Parathyroid adenoma (tissue), 2 donors: ENCODE results near the gene PKP1.

Experiments
- H2AFZ ChIP-seq: fragments of 300-600 bp; sonication (generic); one replicate; pipeline ENCODE4 v1.7.0; 2017; ENCODE audit warnings: antibody characterized with exemption, mild to moderate bottlenecking
- H3K27ac ChIP-seq: fragments of 300-600 bp; sonication (generic); one replicate; pipeline ENCODE4 v1.7.0; 2017
- H3K27me3 ChIP-seq: fragments of 300-600 bp; sonication (generic); one replicate; pipeline ENCODE4 v1.7.0; 2017; ENCODE audit warnings: low read length; ENCODE audit not compliant: control insufficient read depth, insufficient read depth
- H3K36me3 ChIP-seq: fragments of 300-600 bp; sonication (generic); one replicate; pipeline ENCODE4 v1.7.0; 2017; ENCODE audit warnings: low read length; ENCODE audit not compliant: control insufficient read depth, insufficient read depth
- H3K4me1 ChIP-seq: fragments of 300-600 bp; sonication (generic); one replicate; pipeline ENCODE4 v1.7.0; 2017; ENCODE audit warnings: control low read depth
- H3K4me2 ChIP-seq: fragments of 300-600 bp; sonication (generic); one replicate; pipeline ENCODE4 v1.7.0; 2017; ENCODE audit warnings: low read length
- H3K4me3 ChIP-seq: fragments of 300-600 bp; sonication (generic); one replicate; pipeline ENCODE4 v1.7.0; 2017; ENCODE audit warnings: low read depth, low read length
- H3K79me2 ChIP-seq: fragments of 300-600 bp; sonication (generic); one replicate; pipeline ENCODE4 v1.7.0; 2017; ENCODE audit warnings: control low read depth
- H3K9ac ChIP-seq: fragments of 300-600 bp; sonication (generic); one replicate; pipeline ENCODE4 v1.7.0; 2017; ENCODE audit warnings: mild to moderate bottlenecking
- H3K9me3 ChIP-seq: fragments of 300-600 bp; sonication (generic); one replicate; pipeline ENCODE4 v1.7.0; 2017; ENCODE audit warnings: low read length; ENCODE audit not compliant: control insufficient read depth
- TF ChIP-seq, protein P1 (sequence below): fragments of 300-600 bp; sonication (generic); IDR thresholded peaks from one replicate; pipeline ENCODE4 v1.7.0; 2017; ENCODE audit warnings: antibody characterized with exemption, mild to moderate bottlenecking
- donor health status: primary hyperparathyroidism.

The PKP1 gene

DNA sequence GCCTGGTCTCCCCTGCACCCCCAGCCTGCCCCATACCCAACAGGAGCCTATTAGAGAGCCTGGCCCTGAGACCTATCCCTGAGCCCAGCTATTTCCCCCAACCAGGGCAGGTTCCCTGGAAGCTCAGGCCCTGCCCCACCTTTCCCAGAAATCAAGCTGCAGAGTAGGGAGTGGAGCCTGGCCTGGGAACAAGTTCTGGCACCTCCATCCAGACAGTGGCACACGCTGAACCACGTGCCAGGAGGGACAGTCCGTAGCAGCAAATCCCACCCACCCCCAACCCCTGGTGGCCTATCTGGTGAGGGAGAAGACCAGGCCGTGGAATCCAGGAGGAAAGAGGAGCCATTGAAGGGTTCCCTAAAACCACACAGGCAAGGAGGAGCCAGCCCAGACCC is 71.6 kb downstream of the PKP1 start:
- TF ChIP-seq, protein P1, sequence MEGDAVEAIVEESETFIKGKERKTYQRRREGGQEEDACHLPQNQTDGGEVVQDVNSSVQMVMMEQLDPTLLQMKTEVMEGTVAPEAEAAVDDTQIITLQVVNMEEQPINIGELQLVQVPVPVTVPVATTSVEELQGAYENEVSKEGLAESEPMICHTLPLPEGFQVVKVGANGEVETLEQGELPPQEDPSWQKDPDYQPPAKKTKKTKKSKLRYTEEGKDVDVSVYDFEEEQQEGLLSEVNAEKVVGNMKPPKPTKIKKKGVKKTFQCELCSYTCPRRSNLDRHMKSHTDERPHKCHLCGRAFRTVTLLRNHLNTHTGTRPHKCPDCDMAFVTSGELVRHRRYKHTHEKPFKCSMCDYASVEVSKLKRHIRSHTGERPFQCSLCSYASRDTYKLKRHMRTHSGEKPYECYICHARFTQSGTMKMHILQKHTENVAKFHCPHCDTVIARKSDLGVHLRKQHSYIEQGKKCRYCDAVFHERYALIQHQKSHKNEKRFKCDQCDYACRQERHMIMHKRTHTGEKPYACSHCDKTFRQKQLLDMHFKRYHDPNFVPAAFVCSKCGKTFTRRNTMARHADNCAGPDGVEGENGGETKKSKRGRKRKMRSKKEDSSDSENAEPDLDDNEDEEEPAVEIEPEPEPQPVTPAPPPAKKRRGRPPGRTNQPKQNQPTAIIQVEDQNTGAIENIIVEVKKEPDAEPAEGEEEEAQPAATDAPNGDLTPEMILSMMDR: no peak
- no peak overlapping the region for H3K4me3 ChIP-seq
- H3K79me2 ChIP-seq: no peaks in the 10 kb centered on the region
- no peaks in the 10 kb centered on the region for H3K4me1 ChIP-seq
- no peak overlapping the region for H3K4me2 ChIP-seq
- no peaks in the 10 kb centered on the region for H3K27me3 ChIP-seq
- no peak overlapping the region for H3K27ac ChIP-seq
- H3K9ac ChIP-seq: no peak overlapping the region
- no peaks in the 10 kb centered on the region for H3K9me3 ChIP-seq
- H2AFZ ChIP-seq: no peak overlapping the region
- H3K36me3 ChIP-seq: no peaks in the 10 kb centered on the region

- H2AFZ ChIP-seq: no peak overlapping the region
- H3K27me3 ChIP-seq: no peaks in the 10 kb centered on the region
- no peak overlapping the region for H3K4me2 ChIP-seq
- no peaks in the 10 kb centered on the region for H3K4me1 ChIP-seq
- no peak overlapping the region for H3K27ac ChIP-seq
- H3K36me3 ChIP-seq: no peaks in the 10 kb centered on the region
- TF ChIP-seq, protein P1: no peak
- no peaks in the 10 kb centered on the region for H3K9me3 ChIP-seq
- H3K9ac ChIP-seq: no peak overlapping the region
- no peaks in the 10 kb centered on the region for H3K79me2 ChIP-seq
- H3K4me3 ChIP-seq: no peak overlapping the region
Observed at GRCh38 chr1:201355471-201355870, 72.2 kb downstream of the PKP1 start.

DNA sequence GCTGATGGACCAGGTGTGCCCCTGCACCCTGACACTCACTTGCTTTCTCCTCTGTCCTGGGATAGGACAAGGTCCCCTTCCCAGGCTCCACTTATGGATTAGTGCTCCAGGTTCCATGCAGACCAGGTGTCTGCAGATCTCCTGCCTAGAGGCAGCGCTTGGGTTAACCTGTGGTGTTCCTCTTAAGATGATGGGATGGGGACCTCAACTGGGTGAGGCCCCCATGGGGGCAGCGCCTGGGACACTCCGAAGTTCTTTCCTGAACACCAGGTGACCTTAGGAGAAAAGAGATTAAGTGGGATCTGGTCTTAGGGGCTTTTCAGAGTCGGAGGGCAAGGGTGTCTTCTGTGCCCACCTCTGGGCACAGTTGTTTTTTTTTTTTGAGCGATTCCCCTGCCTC is 72.9 kb downstream of the PKP1 start:
- no peak overlapping the region for H3K4me3 ChIP-seq
- TF ChIP-seq, protein P1: no peak
- no peak overlapping the region for H3K4me2 ChIP-seq
- no peaks in the 10 kb centered on the region for H3K27me3 ChIP-seq
- no peaks in the 10 kb centered on the region for H3K4me1 ChIP-seq
- no peak overlapping the region for H3K27ac ChIP-seq
- no peak overlapping the region for H2AFZ ChIP-seq
- H3K9me3 ChIP-seq: no peaks in the 10 kb centered on the region
- no peaks in the 10 kb centered on the region for H3K79me2 ChIP-seq
- no peak overlapping the region for H3K9ac ChIP-seq
- H3K36me3 ChIP-seq: no peaks in the 10 kb centered on the region

DNA sequence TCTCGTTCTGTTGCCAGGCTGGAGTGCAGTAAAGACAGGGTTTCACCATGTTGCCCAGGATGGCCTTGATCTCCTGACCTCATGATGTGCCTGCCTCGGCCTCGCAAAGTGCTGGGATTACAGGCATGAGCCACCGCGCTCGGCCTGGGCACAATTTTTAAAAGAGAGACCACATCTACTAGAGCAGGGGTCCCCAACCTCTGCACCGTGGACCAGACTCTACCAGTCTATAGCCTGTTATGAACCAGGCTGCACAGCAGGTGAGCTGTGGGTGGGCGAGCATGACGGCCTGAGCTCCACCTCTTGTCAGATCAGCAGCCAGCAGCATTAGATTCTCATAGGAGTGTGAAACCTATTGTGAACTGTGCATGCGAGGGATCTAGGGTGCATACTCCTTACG is 73.4 kb downstream of the PKP1 start:
- Histone ChIP-seq H3K27ac (no peak overlapping the region), H3K9me3 (no peaks in the 10 kb centered on the region), H3K9ac (no peak overlapping the region), H3K4me3 (no peak overlapping the region), H3K4me1 (no peaks in the 10 kb centered on the region), H3K27me3 (no peaks in the 10 kb centered on the region), H3K4me2 (no peak overlapping the region), H2AFZ (no peak overlapping the region), H3K36me3 (no peaks in the 10 kb centered on the region), H3K79me2 (no peaks in the 10 kb centered on the region)
- TF ChIP-seq, protein P1: no peak

GRCh38 chr1:201357211-201357610 is 73.9 kb downstream of the PKP1 start:
- Histone ChIP-seq H3K27me3 (no peaks in the 10 kb centered on the region), H3K4me1 (no peaks in the 10 kb centered on the region), H2AFZ (no peak overlapping the region), H3K9me3 (no peaks in the 10 kb centered on the region), H3K79me2 (no peaks in the 10 kb centered on the region), H3K4me3 (no peak overlapping the region), H3K36me3 (no peaks in the 10 kb centered on the region), H3K4me2 (no peak overlapping the region), H3K9ac (no peak overlapping the region), H3K27ac (no peak overlapping the region)
- TF ChIP-seq, protein P1: no peak
